ENCODE measurements around the gene GPR161.
"Not testable (repeated sequence)": the region's sequence is repeated elsewhere in the genome, so short reads cannot be mapped to it uniquely, and the experiment has no call there.

Gene GPR161

DNA sequence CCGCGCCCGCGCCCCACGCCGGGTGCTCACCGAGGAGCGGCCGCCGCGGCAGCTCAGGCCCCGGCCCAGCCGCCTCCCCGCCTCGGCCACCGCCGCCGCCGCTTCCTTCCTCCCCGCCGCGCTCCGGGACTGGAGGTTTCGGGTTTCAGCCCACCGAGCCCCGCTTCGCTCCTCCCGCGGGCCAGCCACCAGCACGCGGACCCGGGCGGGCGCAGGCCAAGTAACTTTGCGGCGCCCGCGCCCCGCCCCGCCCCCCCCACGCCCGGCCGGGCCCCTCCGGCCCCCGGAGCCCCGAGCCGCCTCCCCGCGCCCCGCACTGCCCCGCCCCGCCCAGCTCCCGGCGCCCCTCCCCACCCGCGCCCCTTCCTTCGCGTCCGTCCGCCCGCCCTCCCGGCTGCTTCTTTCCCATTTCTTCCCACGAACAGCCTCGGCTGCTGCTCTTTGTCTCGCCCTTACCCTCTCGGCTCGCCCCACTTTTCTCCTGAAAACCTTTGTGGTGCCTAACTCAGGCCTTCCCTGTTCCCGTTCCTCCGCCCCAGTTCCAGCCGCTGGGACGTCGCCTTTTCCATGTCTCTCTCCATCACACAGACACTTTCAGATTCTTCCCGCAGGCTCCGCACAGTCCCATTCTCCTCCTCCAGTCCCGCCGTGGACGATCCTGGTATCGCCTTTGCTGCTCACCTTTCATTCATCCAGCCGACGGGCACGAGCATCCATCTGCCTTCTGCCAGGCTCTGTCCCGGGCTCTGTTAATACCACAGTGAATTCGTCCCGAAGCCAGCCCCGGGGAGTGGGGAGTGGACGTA lies at the start of gene GPR161:
Gene GPR161 (minus strand): TSS at position 222 of the 806 bp plus-strand sequence. CDS start 32,080 bp downstream, outside the sequence.
- no peak for DNase-seq

DNA sequence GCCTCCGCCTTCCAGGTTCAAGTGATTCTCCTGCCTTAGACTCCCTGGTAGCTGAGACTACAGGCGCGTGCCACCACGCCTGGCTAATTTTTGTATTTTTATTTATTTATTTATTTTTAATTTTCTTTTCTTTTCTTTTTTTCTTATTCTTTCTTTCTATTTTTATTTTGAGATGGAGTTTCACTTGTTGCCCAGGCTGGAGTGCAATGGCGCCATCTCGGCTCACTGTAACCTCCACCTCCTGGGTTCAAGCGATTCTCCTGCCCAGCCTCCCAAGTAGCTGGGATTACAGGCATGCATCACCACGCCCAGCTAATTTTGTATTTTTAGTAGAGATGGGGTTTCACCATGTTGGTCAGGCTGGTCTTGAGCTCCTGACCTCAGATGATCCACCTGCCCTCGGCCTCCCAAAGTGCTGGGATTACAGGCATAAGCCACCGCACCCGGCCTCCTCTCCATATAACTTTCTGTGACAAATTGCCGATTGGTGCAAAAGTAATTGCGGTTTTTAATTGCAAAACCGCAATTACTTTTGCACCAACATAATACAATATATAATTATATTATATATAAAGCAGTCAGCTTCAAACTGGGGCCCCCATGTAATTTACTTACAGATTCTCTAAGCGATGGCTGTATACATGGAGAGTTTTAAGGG lies 44.5 kb upstream of the GPR161 start:
- DNase-seq = not testable (repeated sequence)

- DNase-seq = no peak
Measured at GRCh38 chr1:168180148-168180524, 43.4 kb upstream of the GPR161 start.

DNA sequence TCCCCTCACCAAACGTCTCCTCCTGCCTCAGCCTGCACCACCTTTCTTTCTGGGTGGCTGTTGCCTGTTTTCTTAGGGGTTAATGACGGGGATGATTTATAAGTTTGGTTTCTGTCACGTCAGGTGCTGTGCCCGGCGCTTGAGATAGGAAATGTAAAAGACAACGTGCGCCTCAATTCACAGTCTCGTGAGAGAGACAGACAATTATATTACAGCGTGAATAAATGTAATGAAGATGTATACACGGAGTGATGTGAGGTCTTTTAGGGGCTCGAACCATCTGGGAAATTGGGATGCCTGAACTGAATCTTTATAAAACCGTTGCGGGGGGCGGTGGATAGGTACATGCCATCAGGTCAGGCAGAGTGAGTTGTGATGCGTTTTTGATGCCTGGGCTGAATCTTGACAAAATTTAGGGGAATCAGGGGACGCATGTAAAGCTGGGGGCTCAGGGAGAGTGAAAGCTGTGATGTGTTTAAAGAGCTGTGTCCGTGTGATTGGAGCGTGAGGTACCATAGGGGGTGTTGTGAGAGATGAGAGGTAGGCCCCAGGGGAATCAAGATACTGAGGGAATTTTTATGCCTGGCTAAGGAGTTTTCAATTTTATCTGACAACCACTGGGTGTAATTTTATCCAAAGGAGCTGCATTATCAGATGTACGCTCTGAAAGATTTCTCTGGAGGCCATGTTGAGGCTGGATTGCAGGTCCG lies 42.9 kb upstream of the GPR161 start:
- DNase-seq = no peak

- DNase-seq = peak; percentile 93
Measured at GRCh38 chr1:168178638-168179437, 42.1 kb upstream of the GPR161 start, which contains the start of gene TIPRL. TIPRL (plus strand) TSS chr1:168178962; CDS start chr1:168179078, 116 bp downstream.

DNA sequence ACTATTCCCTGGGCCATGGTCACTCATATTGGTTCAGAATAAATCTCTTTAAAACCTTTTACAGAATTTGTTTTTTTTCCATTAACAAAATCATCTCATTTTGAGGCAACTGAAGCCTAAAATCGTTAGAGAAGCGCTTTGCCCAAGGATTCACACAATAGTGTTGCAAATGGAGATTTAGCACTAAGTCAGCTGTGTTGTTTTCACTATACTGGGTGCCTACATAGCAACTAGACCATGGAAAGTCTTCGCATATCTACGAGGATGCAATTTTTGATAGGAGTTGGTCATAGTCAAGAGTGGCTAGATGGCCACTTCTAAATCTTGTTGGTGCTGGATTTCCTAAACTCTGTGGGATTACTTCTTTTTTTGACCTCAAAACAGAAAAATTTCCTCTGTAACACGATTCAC lies 41.5 kb upstream of the GPR161 start:
- DNase-seq = no peak

GRCh38 chr1:168172250-168172915 lies 35.7 kb upstream of the GPR161 start:
- DNase-seq = no peak

- no peak for DNase-seq
Measured at GRCh38 chr1:168170564-168171508, 34.1 kb upstream of the GPR161 start.

GRCh38 chr1:168167806-168168205 lies 31.1 kb upstream of the GPR161 start:
- no peak for DNase-seq

DNA sequence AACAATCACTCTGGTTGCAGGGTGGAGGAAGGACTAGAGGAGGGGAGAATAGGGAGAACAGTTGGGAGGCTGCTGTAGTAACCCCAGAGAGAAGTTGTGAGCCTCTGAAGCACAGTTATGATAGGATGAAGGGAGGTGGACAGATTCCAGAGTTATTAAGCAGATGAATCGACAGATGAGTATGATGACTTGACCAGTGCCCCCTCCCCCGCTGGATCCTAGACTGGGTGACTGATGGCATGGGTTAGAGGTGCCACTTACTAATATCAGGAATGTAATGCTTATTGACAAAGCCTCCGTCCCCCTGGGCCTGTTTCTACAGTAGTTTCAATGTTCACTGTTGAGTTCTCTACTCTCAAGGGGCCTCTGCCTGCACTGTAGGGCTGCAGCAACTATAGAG lies 28.0 kb upstream of the GPR161 start:
- DNase-seq = no peak

DNA sequence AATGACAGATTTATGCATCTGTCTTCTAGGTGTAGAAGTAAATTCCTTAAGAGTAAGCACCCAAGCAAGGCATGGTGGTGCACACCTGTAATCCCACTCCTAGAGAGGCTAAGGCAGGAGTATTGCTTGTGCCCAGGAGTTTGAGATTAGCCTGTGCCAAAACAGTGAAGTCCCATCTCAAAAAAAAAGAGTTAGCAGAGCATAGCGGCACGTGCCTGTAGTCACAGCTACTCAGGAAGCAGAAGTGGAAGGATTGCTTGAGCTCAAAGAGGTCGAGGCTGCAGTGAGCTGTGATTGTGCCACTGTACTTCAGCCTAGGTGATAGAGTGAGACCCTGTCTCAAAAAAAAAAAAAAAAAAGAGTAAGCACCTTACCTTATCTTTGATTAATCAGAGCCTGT lies 26.9 kb upstream of the GPR161 start:
- no peak for DNase-seq

DNA sequence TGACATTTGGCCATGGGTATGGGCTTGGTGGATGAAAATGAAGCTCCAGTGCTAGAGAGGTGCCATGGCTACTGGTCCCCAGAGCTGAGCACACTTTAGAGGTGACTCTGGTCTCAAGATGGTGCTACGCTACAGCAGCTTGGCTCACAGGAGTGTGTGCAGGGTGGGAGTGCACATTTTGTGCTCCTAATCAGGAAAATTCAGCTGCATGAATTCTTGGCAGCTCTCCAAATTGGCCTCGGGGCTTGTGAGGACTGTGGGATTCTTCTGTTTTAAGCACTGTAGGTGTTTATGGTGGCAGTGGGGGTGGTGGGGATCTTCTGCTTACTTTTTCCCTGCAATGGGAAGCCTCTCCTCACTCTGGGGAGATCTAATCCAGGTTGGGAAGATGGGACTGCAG lies 24.7 kb upstream of the GPR161 start:
- DNase-seq = no peak

DNA sequence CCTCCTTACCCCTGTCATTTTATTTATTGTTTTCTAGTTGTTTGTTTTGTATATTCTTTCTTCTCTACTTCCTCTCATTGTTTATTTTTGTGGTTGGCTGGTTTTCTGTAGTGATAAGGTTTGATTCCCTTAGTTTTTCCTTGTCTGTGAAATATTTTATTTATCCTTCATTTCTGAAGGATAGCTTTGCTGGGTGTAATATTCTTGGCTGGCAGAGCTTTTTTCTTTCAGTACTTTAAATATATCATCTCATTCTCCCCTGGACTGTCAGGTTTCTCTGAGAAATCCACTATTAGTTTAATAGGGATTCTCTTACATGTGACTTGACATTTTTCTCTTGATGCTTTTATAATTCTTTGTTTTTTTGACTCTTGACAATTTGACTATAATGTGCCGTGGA lies 23.2 kb upstream of the GPR161 start:
- no peak for DNase-seq

- DNase-seq = no peak
Measured at GRCh38 chr1:168159251-168159650, 22.5 kb upstream of the GPR161 start.

GRCh38 chr1:168157638-168158037 lies 20.9 kb upstream of the GPR161 start:
- no peak for DNase-seq

DNA sequence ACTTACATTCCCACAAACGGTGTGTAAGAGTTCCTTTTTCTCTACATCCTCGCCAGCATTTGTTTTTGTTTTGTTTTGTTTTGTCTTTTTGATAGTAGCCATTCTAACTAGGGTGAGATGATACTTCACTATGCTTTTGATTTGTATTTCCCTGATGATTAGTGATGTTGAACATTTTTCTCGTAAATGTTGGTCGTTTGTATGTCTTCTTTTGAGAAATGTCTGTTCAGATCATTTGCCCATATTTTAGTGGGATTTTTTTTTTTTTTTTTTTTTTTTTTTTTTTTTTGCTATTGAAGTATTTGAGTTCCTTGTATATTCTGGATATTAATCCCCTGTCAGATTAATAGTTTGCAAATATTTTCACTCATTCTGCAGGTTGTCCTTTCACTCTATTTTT lies 19.2 kb upstream of the GPR161 start:
- DNase-seq = no peak

- not testable (repeated sequence) for DNase-seq
Measured at GRCh38 chr1:168154707-168155106, 18.0 kb upstream of the GPR161 start.

DNA sequence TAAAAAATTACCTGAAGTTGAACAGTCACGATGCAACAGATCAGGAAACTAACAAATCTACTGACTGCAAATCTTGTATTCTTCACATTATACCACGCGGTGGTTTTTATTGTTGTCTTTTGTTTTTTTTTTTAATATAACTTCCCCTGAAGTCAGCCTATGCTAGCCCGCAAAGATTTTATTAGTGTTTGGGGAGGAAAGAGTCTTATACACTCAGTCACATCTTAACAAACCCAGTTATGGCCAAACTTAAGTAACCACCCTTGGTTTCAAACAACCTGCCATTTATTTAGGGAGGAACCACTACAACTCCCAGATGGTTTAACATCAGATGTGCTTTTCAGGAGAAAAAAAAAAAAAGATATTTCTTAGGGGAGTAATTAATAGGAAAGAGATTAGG lies 15.2 kb upstream of the GPR161 start:
- no peak for DNase-seq

DNA sequence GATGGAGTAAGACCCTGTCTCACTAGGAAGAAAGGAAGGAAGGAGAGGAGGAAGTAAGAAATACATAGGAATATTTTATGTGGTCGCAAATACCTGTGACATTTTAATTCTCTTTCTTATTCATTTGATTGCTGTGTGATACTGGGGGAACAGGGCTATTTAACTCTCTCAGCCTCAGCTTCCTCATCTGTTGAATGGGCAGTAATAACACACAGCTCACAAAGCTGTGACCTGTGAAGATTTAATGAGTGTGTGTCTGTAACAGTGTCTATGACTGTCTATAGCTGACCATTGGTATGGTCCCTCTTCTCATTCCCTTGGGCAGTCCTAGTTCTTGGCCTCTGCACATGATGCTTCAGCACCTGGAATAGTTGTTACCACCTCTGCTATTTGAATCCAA lies 13.6 kb upstream of the GPR161 start:
- DNase-seq = no peak

GRCh38 chr1:168148916-168149315 lies 12.2 kb upstream of the GPR161 start:
- no peak for DNase-seq

GRCh38 chr1:168146626-168147025 lies 9.9 kb upstream of the GPR161 start:
- no peak for DNase-seq
